Hepatocyte (in vitro differentiated cells): ENCODE measurements around the gene KRT80. TPM values are rescaled to one million over a fixed set of nuclear protein-coding genes. Genes with fewer than 3 reads are reported as not detected.

Source experiments
- DNase-seq: peaks from one replicate; pipeline ENCODE4 v3.0.0-alpha.2; 2016; ENCODE audit warnings: low spot score
- H2AFZ ChIP-seq: fragments of 200-600 bp; sonication (generic); 2 replicates; pipeline ENCODE4 v1.6.0; 2016; ENCODE audit warnings: antibody characterized with exemption, mild to moderate bottlenecking
- H3K27ac ChIP-seq: fragments of 200-600 bp; sonication (generic); 2 replicates; pipeline ENCODE4 v1.5.1; 2016; ENCODE audit warnings: mild to moderate bottlenecking
- H3K27me3 ChIP-seq: fragments of 200-600 bp; sonication (generic); 2 replicates; pipeline ENCODE4 v1.6.1; 2016
- H3K36me3 ChIP-seq: fragments of 200-600 bp; sonication (generic); replicated peaks from 2 replicates; pipeline ENCODE4 v1.5.1; 2016; ENCODE audit warnings: low read depth; ENCODE audit not compliant: insufficient read depth
- H3K4me1 ChIP-seq: fragments of 200-600 bp; sonication (generic); 2 replicates; pipeline ENCODE4 v1.5.1; 2016; ENCODE audit warnings: mild to moderate bottlenecking, moderate library complexity; ENCODE audit not compliant: insufficient read depth
- H3K4me2 ChIP-seq: fragments of 200-600 bp; sonication (generic); 2 replicates; pipeline ENCODE4 v1.6.0; 2016
- H3K4me3 ChIP-seq: fragments of 200-600 bp; sonication (generic); 2 replicates; pipeline ENCODE4 v1.5.1; 2016; ENCODE audit warnings: mild to moderate bottlenecking
- H3K79me2 ChIP-seq: fragments of 200-600 bp; sonication (generic); 2 replicates; pipeline ENCODE4 v1.6.0; 2017; ENCODE audit warnings: mild to moderate bottlenecking
- H3K9me2 ChIP-seq: fragments of 200-600 bp; sonication (generic); replicated peaks from 2 replicates; pipeline ENCODE4 v1.6.0; 2017; ENCODE audit warnings: mild to moderate bottlenecking; ENCODE audit not compliant: insufficient read depth
- H3K9me3 ChIP-seq: fragments of 200-600 bp; sonication (generic); 2 replicates; pipeline ENCODE4 v1.5.1; 2016; ENCODE audit warnings: low read depth, mild to moderate bottlenecking
- H4K20me1 ChIP-seq: fragments of 200-600 bp; sonication (generic); 2 replicates; pipeline ENCODE4 v1.6.0; 2016; ENCODE audit warnings: mild to moderate bottlenecking; ENCODE audit not compliant: insufficient read depth, poor library complexity, severe bottlenecking
- EZH2 ChIP-seq: fragments of 200-600 bp; sonication (generic); IDR thresholded peaks from 2 replicates; pipeline ENCODE4 v1.6.1; 2016; ENCODE audit warnings: antibody characterized with exemption, mild to moderate bottlenecking, borderline replicate concordance
- EZH2phosphoT487 ChIP-seq: fragments of 200-600 bp; sonication (generic); IDR thresholded peaks from one replicate; pipeline ENCODE4 v1.6.1; 2018; ENCODE audit warnings: antibody characterized with exemption, mild to moderate bottlenecking, low read depth, moderate library complexity; ENCODE audit not compliant: unreplicated experiment, severe bottlenecking
- WGBS: methylation state at CpG from one replicate; pipeline ENCODE4 v1.1.6; 2016; ENCODE audit warnings: low lambda C conversion rate; ENCODE audit errors: missing lambda C conversion rate; 5-methylcytosine and 5-hydroxymethylcytosine counted together
- polyA plus RNA-seq: library from polyadenylated mRNA; unstranded; fragments of >200 nt; fragmentation: Nextera tagmentation; extraction: Ambion mirVana; gene quantifications from 2 replicates; pipeline ENCODE4 v1.2.1, GENCODE V29; 2016
- total RNA-seq: library from RNA; depleted of rRNA; stranded (reverse); fragments of >200 nt; gene quantifications from 2 replicates; pipeline ENCODE4 v1.2.3, GENCODE V29; 2014
- TF ChIP-seq, protein P1 (sequence below): fragments of 200-600 bp; sonication (generic); IDR thresholded peaks from 2 replicates; pipeline ENCODE4 v1.5.1; 2016; ENCODE audit warnings: antibody characterized with exemption, mild to moderate bottlenecking; ENCODE audit not compliant: poor library complexity

Gene KRT80
- total and polyA plus RNA-seq, 2 experiments from 2014 or later = 0.77 to 1.2 TPM

DNA sequence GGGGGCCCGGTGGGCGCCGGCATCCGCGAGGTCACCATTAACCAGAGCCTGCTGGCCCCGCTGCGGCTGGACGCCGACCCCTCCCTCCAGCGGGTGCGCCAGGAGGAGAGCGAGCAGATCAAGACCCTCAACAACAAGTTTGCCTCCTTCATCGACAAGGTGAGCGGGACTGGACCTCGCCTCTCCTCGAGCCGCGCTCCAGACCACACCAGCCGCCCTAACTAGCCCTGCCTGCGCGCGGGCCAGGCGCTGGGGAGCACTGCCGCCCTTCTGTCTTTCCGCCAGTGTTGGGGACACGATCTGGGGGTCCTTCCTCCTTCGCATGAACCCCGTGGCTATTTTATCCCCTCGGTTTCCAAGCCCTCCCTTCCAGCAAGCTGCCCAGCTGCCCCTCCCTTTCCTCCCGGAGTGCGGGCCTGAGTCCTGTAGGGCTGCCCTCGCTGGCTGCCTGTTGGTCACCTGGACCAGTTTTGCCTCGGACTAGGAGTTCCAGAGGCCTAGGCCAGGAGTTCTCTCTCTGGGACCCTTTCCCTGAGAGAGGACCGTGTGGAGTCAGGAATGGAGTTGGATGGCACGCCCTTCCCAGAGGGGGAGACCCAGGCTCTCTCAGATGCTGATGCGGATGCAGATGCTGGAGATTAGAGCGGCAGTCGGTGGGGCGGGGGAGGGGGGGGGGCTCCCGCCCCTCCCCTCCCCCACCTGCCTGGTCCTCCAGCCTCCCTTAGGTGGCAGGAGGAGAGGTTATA lies 41.8 kb upstream of the KRT80 start:
- TF ChIP-seq, protein P1, sequence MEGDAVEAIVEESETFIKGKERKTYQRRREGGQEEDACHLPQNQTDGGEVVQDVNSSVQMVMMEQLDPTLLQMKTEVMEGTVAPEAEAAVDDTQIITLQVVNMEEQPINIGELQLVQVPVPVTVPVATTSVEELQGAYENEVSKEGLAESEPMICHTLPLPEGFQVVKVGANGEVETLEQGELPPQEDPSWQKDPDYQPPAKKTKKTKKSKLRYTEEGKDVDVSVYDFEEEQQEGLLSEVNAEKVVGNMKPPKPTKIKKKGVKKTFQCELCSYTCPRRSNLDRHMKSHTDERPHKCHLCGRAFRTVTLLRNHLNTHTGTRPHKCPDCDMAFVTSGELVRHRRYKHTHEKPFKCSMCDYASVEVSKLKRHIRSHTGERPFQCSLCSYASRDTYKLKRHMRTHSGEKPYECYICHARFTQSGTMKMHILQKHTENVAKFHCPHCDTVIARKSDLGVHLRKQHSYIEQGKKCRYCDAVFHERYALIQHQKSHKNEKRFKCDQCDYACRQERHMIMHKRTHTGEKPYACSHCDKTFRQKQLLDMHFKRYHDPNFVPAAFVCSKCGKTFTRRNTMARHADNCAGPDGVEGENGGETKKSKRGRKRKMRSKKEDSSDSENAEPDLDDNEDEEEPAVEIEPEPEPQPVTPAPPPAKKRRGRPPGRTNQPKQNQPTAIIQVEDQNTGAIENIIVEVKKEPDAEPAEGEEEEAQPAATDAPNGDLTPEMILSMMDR = no peak
- peak; percentile 34 for TF ChIP-seq EZH2
- peak; percentile 1 for TF ChIP-seq EZH2phosphoT487
- Histone ChIP-seq H4K20me1 (no peaks in the 10 kb centered on the region), H3K9me3 (no peaks in the 10 kb centered on the region), H3K9me2 (no peaks in the 10 kb centered on the region), H3K36me3 (no peaks in the 10 kb centered on the region), H3K4me3 (no peak overlapping the region), H3K79me2 (no peaks in the 10 kb centered on the region), H2AFZ (peak overlapping the region; percentile 26), H3K27me3 (peaks cover 15% of the 10 kb centered on the region), H3K27ac (no peak overlapping the region), H3K4me2 (peak overlapping the region; percentile 74), H3K4me1 (peaks cover 29% of the 10 kb centered on the region)
- DNase-seq = no peak
- WGBS = 21% methylated on average over 34 of the region's 40 CpGs

- H3K4me1 ChIP-seq = peaks cover 29% of the 10 kb centered on the region
These were observed 41.1 kb upstream of the KRT80 start, which contains the start of gene KRT7 for GRCh38 chr12:52232674-52233461. Gene KRT7, plus strand, starts transcription at chr12:52233243. Its CDS starts 54 bp downstream, at chr12:52233297.

GRCh38 chr12:52232203-52232673 lies 40.4 kb upstream of the KRT80 start:
- DNase-seq = no peak
- Histone ChIP-seq H3K9me3 (no peaks in the 10 kb centered on the region), H3K36me3 (no peaks in the 10 kb centered on the region), H3K27ac (no peak overlapping the region), H4K20me1 (no peaks in the 10 kb centered on the region), H3K9me2 (no peaks in the 10 kb centered on the region), H3K79me2 (no peaks in the 10 kb centered on the region), H2AFZ (no peak overlapping the region), H3K4me3 (no peak overlapping the region), H3K4me2 (peak overlapping the region; percentile 74), H3K4me1 (peaks cover 29% of the 10 kb centered on the region), H3K27me3 (peaks cover 15% of the 10 kb centered on the region)
- no peak for TF ChIP-seq EZH2phosphoT487
- TF ChIP-seq EZH2 = no peak
- TF ChIP-seq, protein P1 = no peak
- WGBS = 72% methylated on average over 12 of the region's 12 CpGs

More at GRCh38 chr12:52232674-52233461, 41.1 kb upstream of the KRT80 start, which contains the start of gene KRT7:
- peak; percentile 47 for DNase-seq
- Histone ChIP-seq H3K27me3 (peaks cover 15% of the 10 kb centered on the region), H3K36me3 (no peaks in the 10 kb centered on the region), H3K4me2 (peak within 1 kb of the TSS; percentile 74), H3K27ac (no peak within 1 kb of the TSS), H3K4me3 (no peak within 1 kb of the TSS), H2AFZ (peak within 1 kb of the TSS; percentile 26), H3K9me2 (no peaks in the 10 kb centered on the region), H4K20me1 (no peaks in the 10 kb centered on the region), H3K79me2 (no peaks in the 10 kb centered on the region), H3K9me3 (no peaks in the 10 kb centered on the region)
- 7% methylated on average over 44 of the region's 58 CpGs for WGBS
- TF ChIP-seq EZH2 (peak; percentile 83), EZH2phosphoT487 (peak; percentile 25)
- TF ChIP-seq, protein P1 = no peak
